Measurements from ENCODE around the gene CLIC3.

The CLIC3 gene

GRCh38 chr9:137040568-137040967 lies 44.2 kb upstream of the CLIC3 start:
- no peak for TF ChIP-seq CTCF (IDR thresholded peaks at IDR 0.05; ENCODE audit: insufficient read depth, low read depth, low read length, missing control alignments)
- DNase-seq (ENCODE audit: low read depth) = no peak
- H3K4me3 ChIP-seq (ENCODE audit: low read depth, low read length) = no peak overlapping the region

GRCh38 chr9:137039611-137040366 lies 43.4 kb upstream of the CLIC3 start:
- no peak for TF ChIP-seq CTCF (IDR thresholded peaks at IDR 0.05; ENCODE audit: insufficient read depth, low read depth, low read length, missing control alignments)
- no peak for DNase-seq (ENCODE audit: low read depth)
- no peak overlapping the region for H3K4me3 ChIP-seq (ENCODE audit: low read depth, low read length)

GRCh38 chr9:137038916-137039315 lies 42.5 kb upstream of the CLIC3 start:
- H3K4me3 ChIP-seq (ENCODE audit: low read depth, low read length) = no peak overlapping the region
- no peak for TF ChIP-seq CTCF (IDR thresholded peaks at IDR 0.05; ENCODE audit: insufficient read depth, low read depth, low read length, missing control alignments)
- no peak for DNase-seq (ENCODE audit: low read depth)

GRCh38 chr9:137037483-137037882 lies 41.1 kb upstream of the CLIC3 start:
- no peak for DNase-seq (ENCODE audit: low read depth)
- TF ChIP-seq CTCF (IDR thresholded peaks at IDR 0.05; ENCODE audit: insufficient read depth, low read depth, low read length, missing control alignments) = no peak
- no peak overlapping the region for H3K4me3 ChIP-seq (ENCODE audit: low read depth, low read length)

- TF ChIP-seq CTCF (IDR thresholded peaks at IDR 0.05; ENCODE audit: insufficient read depth, low read depth, low read length, missing control alignments) = no peak
- no peak for DNase-seq (ENCODE audit: low read depth)
- H3K4me3 ChIP-seq (ENCODE audit: low read depth, low read length) = no peak overlapping the region
Measured at GRCh38 chr9:137037035-137037434, 40.7 kb upstream of the CLIC3 start.

- no peak for TF ChIP-seq CTCF (IDR thresholded peaks at IDR 0.05; ENCODE audit: insufficient read depth, low read depth, low read length, missing control alignments)
- DNase-seq (ENCODE audit: low read depth) = no peak
- no peak overlapping the region for H3K4me3 ChIP-seq (ENCODE audit: low read depth, low read length)
Measured at GRCh38 chr9:137035937-137036336, 39.6 kb upstream of the CLIC3 start.

- no peak for TF ChIP-seq CTCF (IDR thresholded peaks at IDR 0.05; ENCODE audit: insufficient read depth, low read depth, low read length, missing control alignments)
- no peak for DNase-seq (ENCODE audit: low read depth)
- H3K4me3 ChIP-seq (ENCODE audit: low read depth, low read length) = no peak overlapping the region
Measured at GRCh38 chr9:137035507-137035834, 39.1 kb upstream of the CLIC3 start.

All from GM12865 (cell line).